Epithelial cell of esophagus (primary cell): ENCODE measurements around the gene NCCRP1.

ENCODE experiments used
- DNase-seq: peaks from one replicate; pipeline ENCODE4 v3.0.0; 2010; ENCODE audit warnings: low read depth
- H3K4me3 ChIP-seq: 2 replicates; pipeline ENCODE4 v1.5.1; 2011; ENCODE audit warnings: mild to moderate bottlenecking, low read length, control low read depth
- TF ChIP-seq, protein P1 (sequence below): IDR thresholded peaks from 2 replicates; pipeline ENCODE4 v1.5.1; 2011; ENCODE audit warnings: low read depth, mild to moderate bottlenecking, low read length, control low read depth, inconsistent platforms; ENCODE audit not compliant: insufficient read depth; ENCODE audit errors: missing control alignments

Gene NCCRP1

DNA sequence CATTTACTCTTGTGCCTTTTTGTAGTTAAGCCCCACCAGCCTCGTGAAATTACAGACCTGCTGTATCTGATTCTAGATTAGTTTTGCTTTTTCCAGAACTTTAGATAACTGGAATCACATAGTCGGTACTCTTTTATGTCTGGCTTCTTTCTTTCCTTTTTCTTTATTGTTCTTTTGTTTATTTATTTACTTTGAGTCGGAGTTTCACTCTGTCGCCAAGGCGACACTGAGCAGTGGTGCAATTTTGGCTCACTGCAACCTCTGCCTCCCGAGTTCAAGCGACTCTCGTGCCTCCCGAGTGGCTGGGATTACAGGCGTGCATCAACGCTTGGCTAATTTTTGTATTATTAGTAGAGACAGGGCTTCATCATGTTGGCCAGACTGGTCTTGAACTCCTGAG, 6.0 kb upstream of the NCCRP1 start:
- TF ChIP-seq, protein P1, sequence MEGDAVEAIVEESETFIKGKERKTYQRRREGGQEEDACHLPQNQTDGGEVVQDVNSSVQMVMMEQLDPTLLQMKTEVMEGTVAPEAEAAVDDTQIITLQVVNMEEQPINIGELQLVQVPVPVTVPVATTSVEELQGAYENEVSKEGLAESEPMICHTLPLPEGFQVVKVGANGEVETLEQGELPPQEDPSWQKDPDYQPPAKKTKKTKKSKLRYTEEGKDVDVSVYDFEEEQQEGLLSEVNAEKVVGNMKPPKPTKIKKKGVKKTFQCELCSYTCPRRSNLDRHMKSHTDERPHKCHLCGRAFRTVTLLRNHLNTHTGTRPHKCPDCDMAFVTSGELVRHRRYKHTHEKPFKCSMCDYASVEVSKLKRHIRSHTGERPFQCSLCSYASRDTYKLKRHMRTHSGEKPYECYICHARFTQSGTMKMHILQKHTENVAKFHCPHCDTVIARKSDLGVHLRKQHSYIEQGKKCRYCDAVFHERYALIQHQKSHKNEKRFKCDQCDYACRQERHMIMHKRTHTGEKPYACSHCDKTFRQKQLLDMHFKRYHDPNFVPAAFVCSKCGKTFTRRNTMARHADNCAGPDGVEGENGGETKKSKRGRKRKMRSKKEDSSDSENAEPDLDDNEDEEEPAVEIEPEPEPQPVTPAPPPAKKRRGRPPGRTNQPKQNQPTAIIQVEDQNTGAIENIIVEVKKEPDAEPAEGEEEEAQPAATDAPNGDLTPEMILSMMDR, result no peak
- H3K4me3 ChIP-seq, result no peak overlapping the region
- DNase-seq, result no peak

GRCh38 chr19:39192846-39193245, 3.9 kb upstream of the NCCRP1 start:
- TF ChIP-seq, protein P1, result no peak
- peak; percentile 44 for DNase-seq
- no peak overlapping the region for H3K4me3 ChIP-seq

DNA sequence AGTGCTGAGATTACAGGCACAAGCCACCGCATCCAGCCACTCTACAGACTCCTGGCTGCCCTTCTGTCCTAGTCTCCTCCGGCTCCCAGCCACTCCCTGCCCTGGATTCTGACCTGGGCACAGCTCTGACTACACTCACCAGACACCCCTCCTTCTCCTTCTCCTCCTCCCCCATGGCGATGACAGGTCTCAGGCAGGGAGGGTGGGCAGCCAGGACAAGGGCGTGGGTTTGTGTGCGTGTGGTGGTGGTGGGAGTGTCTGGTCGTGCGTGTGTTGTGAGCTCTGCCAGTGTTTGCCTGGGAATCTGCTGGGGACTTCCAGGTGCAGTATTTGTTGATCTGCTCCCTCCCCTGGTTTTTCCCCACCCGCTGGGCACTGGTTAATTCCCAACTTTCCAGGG, 3.0 kb upstream of the NCCRP1 start:
- no peak overlapping the region for H3K4me3 ChIP-seq
- DNase-seq, result no peak
- TF ChIP-seq, protein P1, result no peak

DNA sequence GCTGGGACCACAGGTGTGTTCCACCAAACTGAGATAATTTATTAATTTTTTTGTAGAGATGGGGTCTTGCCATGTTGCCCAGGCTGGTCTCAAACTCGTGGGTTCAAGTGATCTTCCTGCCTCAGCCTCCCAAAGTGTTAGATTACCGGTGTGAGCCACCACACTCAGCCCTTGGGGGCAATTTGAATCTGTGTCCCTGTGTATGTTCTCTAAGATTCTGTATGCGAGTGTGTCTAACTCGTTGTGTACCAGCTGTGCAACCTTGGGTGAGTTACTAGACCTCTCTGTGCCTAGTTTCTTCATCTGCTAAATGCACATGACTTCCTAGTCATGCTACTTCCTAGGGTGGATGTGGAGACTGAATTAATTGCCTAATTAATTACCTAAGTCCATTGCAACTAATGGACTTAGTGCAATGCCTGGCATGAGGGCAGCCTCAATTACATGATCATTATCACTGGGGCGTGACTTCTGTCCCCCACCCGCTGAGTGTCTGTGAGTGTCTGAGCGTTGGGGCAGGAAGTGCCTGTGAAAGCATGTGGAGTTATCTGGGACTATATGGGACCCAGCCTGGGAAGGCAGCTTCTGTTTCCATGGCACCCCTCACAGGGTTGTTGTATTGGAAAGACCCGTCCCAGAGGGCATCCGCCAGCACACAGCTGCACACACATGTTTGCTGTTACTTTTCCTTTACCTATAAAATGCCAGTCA, 1.8 kb upstream of the NCCRP1 start:
- no peak overlapping the region for H3K4me3 ChIP-seq
- TF ChIP-seq, protein P1, result no peak
- DNase-seq, result no peak

DNA sequence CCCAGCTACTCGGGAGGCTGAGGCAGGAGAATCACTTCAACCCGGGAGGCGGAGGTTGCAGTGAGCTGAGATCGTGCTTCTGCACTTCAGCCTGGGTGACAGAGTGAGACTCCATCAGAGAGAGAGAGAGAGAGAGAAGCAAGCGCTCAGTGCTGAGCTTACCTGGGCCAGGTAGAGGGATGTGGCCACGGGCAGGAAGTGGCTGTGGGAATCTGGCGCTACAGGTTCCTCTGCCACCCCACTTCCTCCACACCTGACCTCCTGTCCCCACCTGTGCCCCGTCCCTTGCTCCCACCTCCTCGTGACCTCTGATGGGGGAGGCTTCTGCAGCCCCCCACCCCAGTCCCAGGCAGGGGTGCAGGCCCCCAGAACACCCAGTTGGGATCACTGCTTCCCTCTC, 1.0 kb upstream of the NCCRP1 start:
- no peak overlapping the region for H3K4me3 ChIP-seq
- TF ChIP-seq, protein P1, result no peak
- peak; percentile 45 for DNase-seq

- TF ChIP-seq, protein P1, result no peak
- H3K4me3 ChIP-seq, result no peak overlapping the region
- DNase-seq, result no peak
Observed at GRCh38 chr19:39196320-39196719, 444 bp upstream of the NCCRP1 start.

DNA sequence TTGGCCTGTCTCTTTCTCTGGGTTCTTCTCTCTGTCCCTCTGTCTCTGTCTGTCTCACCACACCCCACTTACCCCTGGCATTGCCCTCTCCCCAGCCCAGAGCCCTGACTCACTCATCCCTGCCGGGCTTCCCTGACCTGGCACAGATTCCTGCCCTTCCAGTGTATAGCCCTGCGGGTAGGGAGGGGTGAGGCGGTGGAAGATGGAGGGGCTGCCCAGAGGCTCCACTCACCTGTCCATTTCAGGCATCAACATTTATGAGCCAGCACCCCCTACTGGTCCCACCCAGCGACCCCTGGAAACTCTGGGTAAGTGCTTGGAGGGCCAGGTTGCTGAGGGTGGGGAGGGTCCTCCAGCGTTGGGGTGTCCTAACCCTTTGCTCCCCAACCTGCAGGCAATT, 1.0 kb downstream of the NCCRP1 start:
- TF ChIP-seq, protein P1, result no peak
- peak; percentile 38 for DNase-seq
- peak overlapping the region; percentile 15 for H3K4me3 ChIP-seq
